ENCODE measurements around the gene POU2F1.

GRCh38 chr1:167438171-167439138, 217.8 kb downstream of the POU2F1 start:
- no peak for TF ChIP-seq CTCF (IDR thresholded peaks at IDR 0.05)
- TF ChIP-seq POLR2AphosphoS5 (IDR thresholded peaks at IDR 0.05), result no peak
- TF ChIP-seq POLR2A (IDR thresholded peaks at IDR 0.05), result no peak

All from stomach (tissue), 4 donors.